22Rv1 (cell line): ENCODE data around the gene LYPD6B.

Source experiments
- CTCF ChIP-seq: fragments of 450-650 bp; IDR thresholded peaks from 2 replicates; pipeline ENCODE4 v1.5.1; 2017; ENCODE audit warnings: mild to moderate bottlenecking
- ZFX ChIP-seq: fragments of 450-650 bp; IDR thresholded peaks from 2 replicates; pipeline ENCODE4 v1.6.1; 2017; ENCODE audit warnings: antibody characterized with exemption, borderline replicate concordance

GRCh38 chr2:149039213-149039724 is 770 bp downstream of the LYPD6B start:
- TF ChIP-seq CTCF (no peak), ZFX (no peak)
